ENCODE data around the gene NETO2.
"Not testable (repeated sequence)": the region's sequence is repeated elsewhere in the genome, so short reads cannot be mapped to it uniquely, and the experiment has no call there.

DNA sequence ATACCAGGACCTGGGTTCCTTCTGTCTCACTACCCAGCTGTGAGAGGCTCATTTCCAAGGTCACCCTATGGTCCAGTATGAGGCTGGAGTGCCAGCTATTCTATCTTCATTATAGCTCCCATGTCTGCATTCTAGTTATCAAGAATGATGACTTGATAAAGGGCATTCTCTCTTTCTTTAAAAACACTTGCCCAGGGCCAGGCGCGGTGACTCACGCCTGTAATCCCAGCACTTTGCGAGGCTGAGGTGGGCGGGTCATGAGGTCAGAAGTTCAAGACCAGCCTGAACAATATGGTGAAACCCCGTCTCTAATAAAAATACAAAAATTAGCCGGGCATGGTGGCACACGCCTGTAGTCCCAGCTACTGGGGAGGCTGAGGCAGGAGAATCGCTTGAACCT lies 5.8 kb downstream of the NETO2 start:
- TF ChIP-seq, protein P1, sequence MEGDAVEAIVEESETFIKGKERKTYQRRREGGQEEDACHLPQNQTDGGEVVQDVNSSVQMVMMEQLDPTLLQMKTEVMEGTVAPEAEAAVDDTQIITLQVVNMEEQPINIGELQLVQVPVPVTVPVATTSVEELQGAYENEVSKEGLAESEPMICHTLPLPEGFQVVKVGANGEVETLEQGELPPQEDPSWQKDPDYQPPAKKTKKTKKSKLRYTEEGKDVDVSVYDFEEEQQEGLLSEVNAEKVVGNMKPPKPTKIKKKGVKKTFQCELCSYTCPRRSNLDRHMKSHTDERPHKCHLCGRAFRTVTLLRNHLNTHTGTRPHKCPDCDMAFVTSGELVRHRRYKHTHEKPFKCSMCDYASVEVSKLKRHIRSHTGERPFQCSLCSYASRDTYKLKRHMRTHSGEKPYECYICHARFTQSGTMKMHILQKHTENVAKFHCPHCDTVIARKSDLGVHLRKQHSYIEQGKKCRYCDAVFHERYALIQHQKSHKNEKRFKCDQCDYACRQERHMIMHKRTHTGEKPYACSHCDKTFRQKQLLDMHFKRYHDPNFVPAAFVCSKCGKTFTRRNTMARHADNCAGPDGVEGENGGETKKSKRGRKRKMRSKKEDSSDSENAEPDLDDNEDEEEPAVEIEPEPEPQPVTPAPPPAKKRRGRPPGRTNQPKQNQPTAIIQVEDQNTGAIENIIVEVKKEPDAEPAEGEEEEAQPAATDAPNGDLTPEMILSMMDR (conservative IDR thresholded peaks at IDR 0.05): not testable (repeated sequence)
- TF ChIP-seq EZH2 (IDR thresholded peaks at IDR 0.05; ENCODE audit: low read depth): not testable (repeated sequence)

All from PC-9 (cell line).